Lung (tissue), 12 donors: ENCODE measurements around the gene PIWIL4. TPM values are rescaled to one million over a fixed set of nuclear protein-coding genes. Genes with fewer than 3 reads are reported as not detected.

Experiments used
- ATAC-seq: fragments of 200-7000 bp; cut with Tn5 transposase; one replicate; pipeline ENCODE4 v1.9.1; 2020; ENCODE audit warnings: moderate number of reproducible peaks; ENCODE audit not compliant: insufficient read depth, low FRiP score
- DNase-seq, 3 donors: peaks; one replicate each; pipeline ENCODE4 v3.0.0-alpha.2; 2013 to 2017
- H3K27ac ChIP-seq, 2 donors: one replicate each; pipeline ENCODE4 v1.5.1; 2013; ENCODE audit warnings: mild to moderate bottlenecking in 2 of 2, moderate library complexity in 2 of 2, control low read depth in 1 of 2, inconsistent platforms in 1 of 2, low read depth in 1 of 2, low read length in 1 of 2
- H3K27me3 ChIP-seq, 3 donors: one replicate each; pipeline ENCODE4 v1.5.1; 2013; ENCODE audit warnings: low read length in 2 of 3; ENCODE audit not compliant: control insufficient read depth in 3 of 3, insufficient read depth in 3 of 3
- H3K36me3 ChIP-seq, 4 donors: one replicate each; pipeline ENCODE4 v1.5.1; 2013; ENCODE audit warnings: low read length in 4 of 4, mild to moderate bottlenecking in 1 of 4, moderate library complexity in 1 of 4; ENCODE audit not compliant: control insufficient read depth in 4 of 4, insufficient read depth in 4 of 4
- H3K4me1 ChIP-seq, 5 donors: one replicate each; pipeline ENCODE4 v1.5.1; 2013; ENCODE audit warnings: low read length in 5 of 5, mild to moderate bottlenecking in 2 of 5, moderate library complexity in 1 of 5; ENCODE audit not compliant: control insufficient read depth in 5 of 5, insufficient read depth in 5 of 5
- H3K4me3 ChIP-seq: one replicate; pipeline ENCODE4 v1.5.1; 2013; ENCODE audit warnings: mild to moderate bottlenecking, control low read depth, moderate library complexity
- H3K9ac ChIP-seq, 2 donors: one replicate each; pipeline ENCODE4 v1.5.1; 2013; ENCODE audit warnings: low read length in 2 of 2, control low read depth in 1 of 2; ENCODE audit not compliant: insufficient read depth in 1 of 2
- H3K9me3 ChIP-seq, 4 donors: one replicate each; pipeline ENCODE4 v1.5.1; 2013; ENCODE audit warnings: low read length in 3 of 4, mild to moderate bottlenecking in 1 of 4, moderate library complexity in 1 of 4; ENCODE audit not compliant: control insufficient read depth in 4 of 4, insufficient read depth in 3 of 4
- WGBS, 2 donors: extraction: QIAGEN DNeasy Blood & Tissue Kit; methylation state at CpG; one replicate each; pipeline ENCODE4 v1.1.7; 2013; 5-methylcytosine and 5-hydroxymethylcytosine counted together
- polyA plus RNA-seq, 2 donors: library from polyadenylated mRNA; stranded (reverse); fragments of 200-250 nt; gene quantifications; one replicate each; pipeline ENCODE4 v1.2.1, GENCODE V29; 2013
- total RNA-seq, 2 donors: library from RNA; depleted of rRNA in 1 of 2; stranded (reverse); fragments of >200 nt in 1 of 2; gene quantifications; one replicate each; pipeline ENCODE4 v1.2.1, GENCODE V29; 2014 to 2021
- TF ChIP-seq, protein P1 (sequence below): IDR thresholded peaks from 2 replicates; pipeline ENCODE4 v1.5.1; 2012; ENCODE audit warnings: mild to moderate bottlenecking; ENCODE audit errors: control extremely low read depth, extremely low read depth
- donor health status: control.
- donor health status: control.
- donor health status: Bipolar disorder and iron deficiency.
- donor health status: healthy.
- donor health status: DM: yes; HTN: yes; CAD: no.

Gene PIWIL4
- total and polyA plus RNA-seq, 4 donors, result 1.8 to 5.8 (median 3.1) TPM

DNA sequence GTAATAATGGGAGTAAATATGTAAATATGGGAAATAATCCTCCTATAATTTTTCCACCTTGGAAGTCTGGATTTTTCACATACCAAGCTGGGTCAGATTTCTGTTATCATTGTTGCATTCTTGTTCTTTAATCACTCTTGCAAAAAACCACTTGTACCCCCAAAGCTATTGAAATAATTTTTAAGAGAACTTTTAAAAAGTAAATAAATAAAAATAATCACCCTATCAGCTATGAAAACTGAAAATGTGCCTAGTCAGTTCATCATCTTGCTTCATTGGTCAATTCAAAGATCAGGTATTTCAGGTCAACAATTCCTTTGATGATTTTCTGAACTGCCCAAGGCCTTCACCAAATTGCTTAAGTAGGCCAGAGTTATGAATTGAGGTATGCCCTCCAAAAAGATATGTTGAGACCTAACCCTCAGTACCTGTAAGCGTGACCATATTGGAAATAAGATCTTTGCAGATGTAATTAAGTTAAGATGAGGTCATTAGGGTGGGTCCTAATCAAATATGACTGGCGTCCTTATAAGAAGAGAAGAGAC lies 95.8 kb downstream of the PIWIL4 start:
- H3K4me1 ChIP-seq, result no peaks in the 10 kb centered on the region
- no peaks in the 10 kb centered on the region for H3K36me3 ChIP-seq
- no peak overlapping the region for H3K27ac ChIP-seq
- H3K9me3 ChIP-seq, result no peaks in the 10 kb centered on the region
- no peak overlapping the region for H3K9ac ChIP-seq
- TF ChIP-seq, protein P1, sequence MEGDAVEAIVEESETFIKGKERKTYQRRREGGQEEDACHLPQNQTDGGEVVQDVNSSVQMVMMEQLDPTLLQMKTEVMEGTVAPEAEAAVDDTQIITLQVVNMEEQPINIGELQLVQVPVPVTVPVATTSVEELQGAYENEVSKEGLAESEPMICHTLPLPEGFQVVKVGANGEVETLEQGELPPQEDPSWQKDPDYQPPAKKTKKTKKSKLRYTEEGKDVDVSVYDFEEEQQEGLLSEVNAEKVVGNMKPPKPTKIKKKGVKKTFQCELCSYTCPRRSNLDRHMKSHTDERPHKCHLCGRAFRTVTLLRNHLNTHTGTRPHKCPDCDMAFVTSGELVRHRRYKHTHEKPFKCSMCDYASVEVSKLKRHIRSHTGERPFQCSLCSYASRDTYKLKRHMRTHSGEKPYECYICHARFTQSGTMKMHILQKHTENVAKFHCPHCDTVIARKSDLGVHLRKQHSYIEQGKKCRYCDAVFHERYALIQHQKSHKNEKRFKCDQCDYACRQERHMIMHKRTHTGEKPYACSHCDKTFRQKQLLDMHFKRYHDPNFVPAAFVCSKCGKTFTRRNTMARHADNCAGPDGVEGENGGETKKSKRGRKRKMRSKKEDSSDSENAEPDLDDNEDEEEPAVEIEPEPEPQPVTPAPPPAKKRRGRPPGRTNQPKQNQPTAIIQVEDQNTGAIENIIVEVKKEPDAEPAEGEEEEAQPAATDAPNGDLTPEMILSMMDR, result no peak
- H3K27me3 ChIP-seq, result no peaks in the 10 kb centered on the region
- DNase-seq (no peak), ATAC-seq (no peak)
- no peak overlapping the region for H3K4me3 ChIP-seq
- WGBS, 2 donors, result 92 to 96% methylated on average over 2 of the region's 2 CpGs

DNA sequence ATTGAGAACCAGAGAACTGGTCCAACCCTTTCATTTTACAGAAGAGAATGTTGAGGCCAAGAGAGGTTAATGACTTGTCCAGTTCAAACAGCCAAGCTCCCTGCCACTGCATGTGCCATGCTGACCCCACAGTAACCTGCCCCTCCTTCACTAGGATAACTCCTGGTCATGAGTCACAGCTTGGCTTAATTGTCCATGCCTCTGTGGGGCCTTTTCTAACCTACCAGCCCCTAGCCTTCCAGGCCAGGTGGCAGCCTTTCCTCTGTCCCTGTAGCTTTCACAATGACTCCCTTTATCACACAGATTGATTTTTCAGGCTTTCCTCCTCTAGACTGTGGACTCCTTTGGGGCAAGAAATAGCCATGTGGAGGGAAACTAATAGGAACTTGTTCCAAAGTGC lies 97.2 kb downstream of the PIWIL4 start:
- Histone ChIP-seq H3K4me3 (no peak overlapping the region), H3K27ac (no peak overlapping the region), H3K4me1 (peaks cover 0 to 3% (median 0%) of the 10 kb centered on the region in 5 donors), H3K9ac (no peak overlapping the region), H3K36me3 (no peaks in the 10 kb centered on the region), H3K27me3 (no peaks in the 10 kb centered on the region), H3K9me3 (no peaks in the 10 kb centered on the region)
- no peak for ATAC-seq
- no peak for DNase-seq
- TF ChIP-seq, protein P1, result no peak

DNA sequence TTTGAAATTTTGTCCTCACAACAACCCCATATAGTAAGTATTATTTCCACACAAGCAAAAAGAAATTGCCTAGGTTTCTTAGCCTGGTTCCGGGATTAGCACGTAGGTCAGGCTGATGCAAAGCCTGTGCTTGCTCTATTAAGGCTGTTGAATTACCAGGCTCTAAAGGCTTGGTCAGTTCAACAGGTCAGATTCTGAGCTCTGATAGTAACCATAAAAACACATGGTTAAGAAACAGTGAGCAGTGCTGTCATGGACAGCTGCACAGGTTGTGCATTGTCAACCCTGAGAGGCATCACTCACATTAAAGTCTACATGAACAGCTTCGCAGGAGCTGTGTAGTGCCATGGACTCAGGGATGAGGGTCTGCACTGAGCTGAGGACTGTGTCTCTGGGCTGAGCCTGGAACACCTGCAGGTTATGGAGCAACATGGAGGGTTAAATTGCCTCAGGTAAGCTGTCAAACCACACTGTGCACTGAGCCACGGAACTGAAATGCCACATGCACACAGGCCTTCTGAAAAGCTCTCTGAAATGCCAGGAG lies 98.0 kb downstream of the PIWIL4 start:
- no peak overlapping the region for H3K4me3 ChIP-seq
- ATAC-seq (no peak), DNase-seq (no peak)
- TF ChIP-seq, protein P1, result no peak
- no peaks in the 10 kb centered on the region for H3K36me3 ChIP-seq
- H3K27me3 ChIP-seq, result no peaks in the 10 kb centered on the region
- H3K4me1 ChIP-seq, result peaks cover 0 to 3% (median 0%) of the 10 kb centered on the region in 5 donors
- H3K9me3 ChIP-seq, result no peaks in the 10 kb centered on the region
- no peak overlapping the region for H3K9ac ChIP-seq
- H3K27ac ChIP-seq, result no peak overlapping the region
- 76 to 89% methylated on average over 4 of the region's 4 CpGs for WGBS, 2 donors
